Osteoblast (primary cell): Measurements from ENCODE around the gene MAD1L1. TPM values are rescaled to one million over a fixed set of nuclear protein-coding genes. Genes with fewer than 3 reads are reported as not detected.

Experiments
- DNase-seq: peaks from one replicate; pipeline ENCODE4 v3.0.0; 2011; ENCODE audit warnings: low spot score, mixed read lengths; ENCODE audit not compliant: insufficient read length; ENCODE audit errors: missing footprints
- H2AFZ ChIP-seq: 2 replicates; pipeline ENCODE4 v1.6.0; 2011; ENCODE audit warnings: mild to moderate bottlenecking, low read length
- H3K27ac ChIP-seq: 2 replicates; pipeline ENCODE4 v1.5.1; 2011; ENCODE audit warnings: mild to moderate bottlenecking, low read depth, low read length, moderate library complexity
- H3K27me3 ChIP-seq: 2 replicates; pipeline ENCODE4 v1.6.0; 2012; ENCODE audit warnings: mild to moderate bottlenecking, control low read depth, inconsistent platforms, low read length, moderate library complexity; ENCODE audit not compliant: insufficient read depth
- H3K36me3 ChIP-seq: 2 replicates; pipeline ENCODE4 v1.5.1; 2011; ENCODE audit warnings: mild to moderate bottlenecking, low read length, control low read depth, moderate library complexity; ENCODE audit not compliant: insufficient read depth
- H3K4me1 ChIP-seq: 2 replicates; pipeline ENCODE4 v1.5.1; 2011; ENCODE audit warnings: mild to moderate bottlenecking, low read length, control low read depth, moderate library complexity; ENCODE audit not compliant: insufficient read depth
- H3K4me2 ChIP-seq: 2 replicates; pipeline ENCODE4 v1.6.0; 2011; ENCODE audit warnings: mild to moderate bottlenecking, low read length; ENCODE audit not compliant: insufficient read depth
- H3K4me3 ChIP-seq: fragments of 200-600 bp; sonication (generic); 3 replicates; pipeline ENCODE4 v1.5.1; 2012; ENCODE audit warnings: mild to moderate bottlenecking, low read length, inconsistent platforms; ENCODE audit not compliant: insufficient read depth
- H3K79me2 ChIP-seq: 2 replicates; pipeline ENCODE4 v1.6.0; 2012; ENCODE audit warnings: mild to moderate bottlenecking, low read length, control low read depth, inconsistent platforms; ENCODE audit not compliant: insufficient read depth
- H3K9me3 ChIP-seq: 2 replicates; pipeline ENCODE4 v1.5.1; 2011; ENCODE audit warnings: low read depth, low read length, control low read depth
- H4K20me1 ChIP-seq: 2 replicates; pipeline ENCODE4 v1.6.0; 2012; ENCODE audit warnings: mild to moderate bottlenecking, low read length, control low read depth; ENCODE audit not compliant: insufficient read depth
- total RNA-seq: library from RNA; depleted of rRNA; stranded (reverse); fragments of >200 nt; gene quantifications from 2 replicates; pipeline ENCODE4 v1.2.3, GENCODE V29; 2012
- TF ChIP-seq, protein P1 (sequence below): IDR thresholded peaks from 2 replicates; pipeline ENCODE4 v1.5.1; 2011; ENCODE audit warnings: mild to moderate bottlenecking, low read depth, low read length, moderate library complexity; ENCODE audit errors: extremely low read depth

The MAD1L1 gene
- total RNA-seq, 1 donor = 66.2 TPM

GRCh38 chr7:2171855-2172254, 60.9 kb downstream of the MAD1L1 start:
- TF ChIP-seq, protein P1, sequence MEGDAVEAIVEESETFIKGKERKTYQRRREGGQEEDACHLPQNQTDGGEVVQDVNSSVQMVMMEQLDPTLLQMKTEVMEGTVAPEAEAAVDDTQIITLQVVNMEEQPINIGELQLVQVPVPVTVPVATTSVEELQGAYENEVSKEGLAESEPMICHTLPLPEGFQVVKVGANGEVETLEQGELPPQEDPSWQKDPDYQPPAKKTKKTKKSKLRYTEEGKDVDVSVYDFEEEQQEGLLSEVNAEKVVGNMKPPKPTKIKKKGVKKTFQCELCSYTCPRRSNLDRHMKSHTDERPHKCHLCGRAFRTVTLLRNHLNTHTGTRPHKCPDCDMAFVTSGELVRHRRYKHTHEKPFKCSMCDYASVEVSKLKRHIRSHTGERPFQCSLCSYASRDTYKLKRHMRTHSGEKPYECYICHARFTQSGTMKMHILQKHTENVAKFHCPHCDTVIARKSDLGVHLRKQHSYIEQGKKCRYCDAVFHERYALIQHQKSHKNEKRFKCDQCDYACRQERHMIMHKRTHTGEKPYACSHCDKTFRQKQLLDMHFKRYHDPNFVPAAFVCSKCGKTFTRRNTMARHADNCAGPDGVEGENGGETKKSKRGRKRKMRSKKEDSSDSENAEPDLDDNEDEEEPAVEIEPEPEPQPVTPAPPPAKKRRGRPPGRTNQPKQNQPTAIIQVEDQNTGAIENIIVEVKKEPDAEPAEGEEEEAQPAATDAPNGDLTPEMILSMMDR = no peak
- no peaks in the 10 kb centered on the region for H3K79me2 ChIP-seq
- H3K4me2 ChIP-seq = no peak overlapping the region
- H3K4me1 ChIP-seq = peaks cover 32% of the 10 kb centered on the region
- H4K20me1 ChIP-seq = peaks cover 11% of the 10 kb centered on the region
- no peak overlapping the region for H3K4me3 ChIP-seq
- H3K9me3 ChIP-seq = no peaks in the 10 kb centered on the region
- no peak overlapping the region for H3K27ac ChIP-seq
- peak; percentile 51 for DNase-seq
- H3K36me3 ChIP-seq = no peaks in the 10 kb centered on the region
- no peaks in the 10 kb centered on the region for H3K27me3 ChIP-seq
- H2AFZ ChIP-seq = no peak overlapping the region

DNA sequence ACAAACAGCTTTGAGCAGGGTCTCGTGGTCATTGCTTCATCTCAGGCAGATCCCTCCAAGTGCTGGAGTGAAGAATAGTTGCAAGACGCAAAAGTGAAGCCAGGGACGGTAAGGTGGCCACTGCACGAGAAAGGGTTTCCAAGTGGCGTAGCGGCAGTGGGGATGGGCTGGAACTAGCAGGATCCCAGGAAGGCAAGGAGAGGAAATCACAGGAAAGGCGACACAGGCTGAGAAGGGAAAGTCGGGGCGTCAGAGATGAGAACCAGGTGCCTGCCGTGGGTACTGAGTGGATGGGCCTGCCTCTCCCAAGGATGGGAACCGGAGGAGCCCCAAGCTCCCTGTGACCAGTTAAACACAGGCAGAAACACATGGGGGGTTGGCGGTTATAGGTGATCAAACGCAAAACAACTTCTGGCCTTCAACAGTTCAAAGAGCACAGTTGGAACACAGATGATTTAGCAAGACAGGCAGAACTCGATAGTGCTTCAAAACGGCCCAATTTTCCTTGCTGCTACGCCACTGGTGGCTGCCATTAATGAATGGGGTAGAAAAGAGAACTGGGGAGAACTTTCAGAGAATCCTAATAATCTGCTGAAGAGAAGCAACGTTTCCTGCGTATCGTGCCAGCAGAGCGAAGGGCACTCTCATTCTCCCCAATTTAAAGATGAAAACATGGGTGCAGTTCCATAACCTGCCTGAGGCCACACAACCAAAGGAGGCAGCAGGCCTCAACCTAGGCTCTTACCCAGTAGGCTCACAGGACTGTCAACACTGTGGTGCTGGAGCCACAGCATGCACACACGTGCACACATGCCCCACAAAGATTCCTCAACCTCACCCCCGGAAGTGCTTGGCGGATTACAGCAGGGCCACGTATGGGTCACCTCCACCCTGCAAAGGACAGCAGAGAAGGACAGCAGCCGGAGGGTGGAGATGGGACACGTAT, 61.9 kb downstream of the MAD1L1 start:
- Histone ChIP-seq H3K4me3 (no peak overlapping the region), H3K36me3 (no peaks in the 10 kb centered on the region), H2AFZ (no peak overlapping the region), H3K9me3 (no peaks in the 10 kb centered on the region), H3K79me2 (no peaks in the 10 kb centered on the region), H3K27me3 (no peaks in the 10 kb centered on the region), H3K27ac (no peak overlapping the region), H3K4me1 (peaks cover 27% of the 10 kb centered on the region), H4K20me1 (peaks cover 14% of the 10 kb centered on the region), H3K4me2 (no peak overlapping the region)
- DNase-seq = peak; percentile 55
- TF ChIP-seq, protein P1 = peak; percentile 6

DNA sequence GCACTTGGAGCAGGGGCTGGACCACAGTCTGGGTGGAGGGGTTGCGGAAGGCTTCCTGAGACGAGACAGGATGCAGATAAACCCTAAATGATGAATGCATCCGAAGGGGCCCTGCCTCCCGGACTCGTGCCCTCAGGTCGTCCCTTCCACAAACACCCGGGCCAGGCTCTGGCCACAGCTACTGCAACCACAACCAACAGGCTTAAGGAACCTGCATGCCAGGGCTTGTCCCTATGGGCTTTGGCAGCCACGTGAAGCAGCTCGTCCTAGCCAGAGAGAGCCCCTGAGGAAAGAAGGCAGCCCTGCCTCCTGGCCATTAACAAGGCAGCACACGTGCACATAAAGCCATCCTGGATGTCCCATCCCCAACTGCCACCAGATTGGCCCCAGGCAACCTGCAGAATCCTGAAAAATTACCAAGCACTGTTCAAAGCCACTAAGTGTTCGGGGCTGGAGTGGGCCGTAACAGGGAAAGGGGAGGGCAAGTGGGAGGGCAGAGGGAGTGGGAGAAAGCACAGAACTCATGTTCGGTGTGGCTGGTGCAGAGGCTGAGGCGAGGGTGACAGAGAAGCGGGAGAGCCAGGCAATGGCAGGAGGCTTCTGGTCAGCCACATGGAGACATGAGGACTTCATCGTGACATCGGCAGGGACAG, 62.7 kb downstream of the MAD1L1 start:
- no peaks in the 10 kb centered on the region for H3K27me3 ChIP-seq
- H3K4me3 ChIP-seq = no peak overlapping the region
- H3K4me2 ChIP-seq = no peak overlapping the region
- no peak overlapping the region for H2AFZ ChIP-seq
- no peaks in the 10 kb centered on the region for H3K36me3 ChIP-seq
- DNase-seq = peak; percentile 66
- peaks cover 22% of the 10 kb centered on the region for H4K20me1 ChIP-seq
- no peak overlapping the region for H3K27ac ChIP-seq
- TF ChIP-seq, protein P1 = no peak
- H3K79me2 ChIP-seq = no peaks in the 10 kb centered on the region
- peaks cover 20% of the 10 kb centered on the region for H3K4me1 ChIP-seq
- no peaks in the 10 kb centered on the region for H3K9me3 ChIP-seq
